Ishikawa (cell line): ENCODE data around the gene MYO15B.

Experiments
- EP300 ChIP-seq: IDR thresholded peaks from 2 replicates; pipeline ENCODE4 v1.6.1; 2012; ENCODE audit warnings: borderline replicate concordance
- FOXM1 ChIP-seq: IDR thresholded peaks from 2 replicates; pipeline ENCODE4 v1.6.1; 2012; ENCODE audit warnings: low read depth, borderline replicate concordance
- RAD21 ChIP-seq: IDR thresholded peaks from 2 replicates; pipeline ENCODE4 v1.6.1; 2012; ENCODE audit warnings: low read depth
- REST ChIP-seq: IDR thresholded peaks from 2 replicates; pipeline ENCODE4 v1.6.1; 2012; ENCODE audit warnings: low read depth, mild to moderate bottlenecking
- TAF1 ChIP-seq: IDR thresholded peaks from 2 replicates; pipeline ENCODE4 v1.6.1; 2012; ENCODE audit warnings: low read depth, mild to moderate bottlenecking
- USF1 ChIP-seq: IDR thresholded peaks from 2 replicates; pipeline ENCODE4 v1.6.1; 2012
- YY1 ChIP-seq: IDR thresholded peaks from 2 replicates; pipeline ENCODE4 v1.6.1; 2012; ENCODE audit warnings: low read depth
- TF ChIP-seq, protein P1 (sequence below): IDR thresholded peaks from 2 replicates; pipeline ENCODE4 v1.6.1; 2012

- TF ChIP-seq EP300 = no peak
- TF ChIP-seq REST = no peak
- TF ChIP-seq, protein P1, sequence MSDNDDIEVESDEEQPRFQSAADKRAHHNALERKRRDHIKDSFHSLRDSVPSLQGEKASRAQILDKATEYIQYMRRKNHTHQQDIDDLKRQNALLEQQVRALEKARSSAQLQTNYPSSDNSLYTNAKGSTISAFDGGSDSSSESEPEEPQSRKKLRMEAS = no peak
- TF ChIP-seq TAF1 = no peak
- TF ChIP-seq RAD21 = no peak
- TF ChIP-seq FOXM1 = no peak
- TF ChIP-seq YY1 = no peak
- no peak for TF ChIP-seq USF1
Measured at GRCh38 chr17:75571885-75572215, 15.8 kb upstream of the MYO15B start.
